ENCODE results near the gene PRKACA. TPM values are rescaled to one million over a fixed set of nuclear protein-coding genes. Genes with fewer than 3 reads are reported as not detected.

Gene PRKACA
- total and polyA plus RNA-seq, 10 of the 15 experiments (the other 5 are each of a cell fraction or from before 2014, with no cell fraction given), result 0.53 to 68.5 (median 11.2) TPM

GRCh38 chr19:14139944-14140343 lies 22.4 kb upstream of the PRKACA start (continued):
- TF ChIP-seq USF2 (IDR thresholded peaks at IDR 0.05; ENCODE audit: borderline replicate concordance, low read depth, low read length), result no peak
- no peak for TF ChIP-seq EZH2 (IDR thresholded peaks at IDR 0.05; ENCODE audit: borderline replicate concordance, control insufficient read depth, low read depth, low read length)
- TF ChIP-seq GATAD2B (conservative IDR thresholded peaks at IDR 0.05; ENCODE audit: low read depth), result no peak
- no peak for TF ChIP-seq KAT2A (conservative IDR thresholded peaks at IDR 0.05; ENCODE audit: control insufficient read depth, low read depth, low read length)
- no peak for TF ChIP-seq CREB1 (IDR thresholded peaks at IDR 0.05; ENCODE audit: low read depth)
- TF ChIP-seq CHD1 (IDR thresholded peaks at IDR 0.05; ENCODE audit: low read depth, low read length), result no peak
- TF ChIP-seq STAT3 (IDR thresholded peaks at IDR 0.05; ENCODE audit: low read depth, low read length), result no peak
- TF ChIP-seq ATF2 (IDR thresholded peaks at IDR 0.05; ENCODE audit: low read length), result no peak
- TF ChIP-seq POLR2A (IDR thresholded peaks at IDR 0.05; ENCODE audit: low read depth, low read length), result no peak

- Histone ChIP-seq H3K36me3 (ENCODE audit: control insufficient read depth in 2 of 2, insufficient read depth in 2 of 2, low read length in 1 of 2) (no peaks in the 10 kb centered on the region), H3K79me2 (ENCODE audit: control insufficient read depth, insufficient read depth, low read length) (peaks cover 29% of the 10 kb centered on the region), H3K27me3 (replicated peaks in 1 of 2; ENCODE audit: control insufficient read depth in 2 of 2, insufficient read depth in 2 of 2, low read length in 1 of 2) (no peaks in the 10 kb centered on the region), H3K4me1 (ENCODE audit: control insufficient read depth, insufficient read depth, low read length) (0 out of 2 replicates have a peak, but pooled peaks cover 8% of the 10 kb centered on the region), H2AFZ (ENCODE audit: control insufficient read depth, low read depth, low read length) (no peak overlapping the region), H3K4me2 (ENCODE audit: control insufficient read depth, insufficient read depth) (no peak overlapping the region), H3K9me3 (replicated peaks; ENCODE audit: control insufficient read depth, insufficient read depth, low read length) (no peaks in the 10 kb centered on the region), H4K20me1 (ENCODE audit: control insufficient read depth, insufficient read depth) (no peaks in the 10 kb centered on the region), H3K27ac (ENCODE audit: control insufficient read depth, insufficient read depth) (no peak overlapping the region), H3K4me3 (no peak overlapping the region), H3K9ac (ENCODE audit: control insufficient read depth, insufficient read depth, low read length) (no peak overlapping the region)
- in situ Hi-C loops (cut with MboI) (no loop called here), intact Hi-C loops (cut with micrococcal nuclease; ENCODE audit: unreplicated experiment) (loop anchor here (5.0 kb wide), 1 partner anchor 269 kb away; no protein-coding TSS in a partner anchor)
- no peak for FAIRE-seq
- no peak for DNase-seq (ENCODE audit: low read depth, low spot score)
- CTCF ChIA-PET, result interaction anchor here (0.8 to 2.3 kb wide), 4 partner anchors 61 to 342 kb away, joined by 3 to 8 read pairs (median 4); no protein-coding TSS in a partner anchor
- POLR2A ChIA-PET, result interaction anchor here (0.8 to 1.4 kb wide), 3 partner anchors 10 to 258 kb away, joined by 3 to 4 read pairs (median 3); no protein-coding TSS in a partner anchor
- no TSS peak for BruUV-seq (replicated peaks)
- WGBS (ENCODE audit: insufficient coverage, insufficient replicate concordance, low lambda C conversion rate, missing lambda C conversion rate), result 98% methylated on average over 9 of the region's 9 CpGs
- no peak for ATAC-seq
- RAD21 ChIA-PET (ENCODE audit: unreplicated experiment), result interaction anchor here (2.5 kb wide), 1 partner anchor 57 kb away, joined by 27 read pairs; no protein-coding TSS in a partner anchor
- SMC1A ChIA-PET (ENCODE audit: uncharacterized antibody, unreplicated experiment), result interaction anchor here (0.6 to 1.3 kb wide), 3 partner anchors 28 to 223 kb away, joined by 3 read pairs; no protein-coding TSS in a partner anchor
- TF ChIP-seq YY1 (IDR thresholded peaks at IDR 0.05; ENCODE audit: low read depth, low read length), result no peak
- no peak for TF ChIP-seq IRF5 (IDR thresholded peaks at IDR 0.05; ENCODE audit: borderline replicate concordance)
- no peak for TF ChIP-seq SMARCA5 (IDR thresholded peaks at IDR 0.05)
- no peak for TF ChIP-seq JUND (IDR thresholded peaks at IDR 0.05; ENCODE audit: low read depth, low read length)
- TF ChIP-seq BRCA1 (IDR thresholded peaks at IDR 0.05; ENCODE audit: low read depth, low read length), result no peak
- no peak for TF ChIP-seq LARP7 (IDR thresholded peaks at IDR 0.05)
- TF ChIP-seq TAF1 (IDR thresholded peaks at IDR 0.05; ENCODE audit: borderline replicate concordance, low read depth, low read length), result no peak
- no peak for TF ChIP-seq IKZF1 (conservative IDR thresholded peaks at IDR 0.05)
- TF ChIP-seq EZH2 (IDR thresholded peaks at IDR 0.05; ENCODE audit: borderline replicate concordance, control insufficient read depth, low read depth, low read length), result no peak
- no peak for TF ChIP-seq ZBED1 (IDR thresholded peaks at IDR 0.05; ENCODE audit: borderline replicate concordance)
Observed at GRCh38 chr19:14138576-14139265, 21.2 kb upstream of the PRKACA start.

Measured in GM12878 (cell line).